HG02610 (cell line): ENCODE measurements around the gene UBE2E3.
"Not testable (repeated sequence)": the region's sequence is repeated elsewhere in the genome, so short reads cannot be mapped to it uniquely, and the experiment has no call there.

Experiments
- ATAC-seq: cut with Tn5 transposase; IDR thresholded peaks from one replicate; pipeline ENCODE4 v1.9.1; 2021; ENCODE audit warnings: mild to moderate bottlenecking, moderate library complexity; ENCODE audit not compliant: unreplicated experiment

Gene UBE2E3

DNA sequence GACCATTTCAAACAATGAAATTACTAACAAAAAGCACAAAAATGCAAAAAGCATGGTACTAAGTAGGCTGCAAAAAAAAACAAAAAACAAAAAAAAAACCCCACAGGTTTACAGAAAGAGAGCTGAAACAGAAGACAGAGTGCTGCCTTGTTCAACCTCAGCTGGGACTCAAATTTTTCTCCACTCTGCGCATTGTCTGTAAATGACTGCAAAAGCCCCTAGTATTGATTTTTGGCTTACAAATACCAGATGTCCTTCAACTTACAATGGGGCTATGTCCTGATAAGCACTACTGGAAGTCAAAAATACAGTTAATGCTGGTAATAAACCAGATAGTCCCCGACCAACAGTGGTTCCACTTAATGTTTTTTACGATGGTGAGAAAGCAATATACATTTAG lies 42.2 kb downstream of the UBE2E3 start:
- no peak for ATAC-seq

- no peak for ATAC-seq
These were observed 44.6 kb downstream of the UBE2E3 start for GRCh38 chr2:181025004-181025403.

DNA sequence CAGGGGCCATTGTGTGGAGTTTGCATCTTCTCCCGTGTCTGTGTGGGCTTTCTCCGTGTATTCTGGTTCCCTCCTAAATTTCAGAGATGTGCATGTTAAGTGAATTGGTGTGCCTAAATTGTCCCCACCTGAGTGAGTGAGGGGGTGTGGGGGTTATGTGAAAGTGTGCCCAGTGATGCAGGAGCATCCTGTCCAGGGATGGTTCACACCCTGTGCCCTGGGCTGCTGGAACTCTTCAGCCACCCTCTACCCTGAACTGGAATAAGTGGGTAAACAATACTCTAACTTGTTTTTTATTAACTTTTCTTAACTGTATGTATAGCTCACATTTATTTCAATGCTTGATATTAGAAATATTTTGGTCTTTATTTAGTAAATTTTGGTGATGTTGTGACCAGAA lies 56.0 kb downstream of the UBE2E3 start:
- ATAC-seq = peak; percentile 57

- ATAC-seq = peak; percentile 67
These were observed 56.6 kb downstream of the UBE2E3 start for GRCh38 chr2:181036848-181037603.

- no peak for ATAC-seq
These were observed 57.5 kb downstream of the UBE2E3 start for GRCh38 chr2:181037922-181038321.

DNA sequence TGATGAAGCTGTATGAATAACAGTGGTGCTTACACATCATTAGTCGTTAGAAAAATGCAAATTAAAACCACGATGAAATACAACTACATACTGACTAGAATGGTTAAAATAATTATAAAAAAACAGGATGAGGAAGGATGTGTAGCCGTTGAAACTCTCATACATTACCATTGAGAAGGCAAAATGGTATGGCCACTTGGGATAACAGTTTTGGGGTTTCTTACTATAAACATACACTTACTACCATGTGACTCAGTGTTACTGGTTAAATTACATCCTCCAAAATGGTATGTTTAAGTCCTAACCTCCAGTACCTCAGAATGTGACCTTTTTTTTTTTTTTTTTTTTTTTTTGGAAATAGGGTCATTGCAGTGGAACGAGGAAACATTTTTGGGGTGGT lies 58.4 kb downstream of the UBE2E3 start:
- ATAC-seq = no peak

- ATAC-seq = not testable (repeated sequence)
These were observed 60.4 kb downstream of the UBE2E3 start for GRCh38 chr2:181040839-181041238.

GRCh38 chr2:181041661-181042060 lies 61.3 kb downstream of the UBE2E3 start:
- peak; percentile 68 for ATAC-seq

GRCh38 chr2:181042706-181043105 lies 62.3 kb downstream of the UBE2E3 start:
- ATAC-seq = no peak

GRCh38 chr2:181046833-181047232 lies 66.4 kb downstream of the UBE2E3 start:
- peak; percentile 51 for ATAC-seq

- no peak for ATAC-seq
These were observed 67.4 kb downstream of the UBE2E3 start for GRCh38 chr2:181047829-181048228.

- peak; percentile 10 for ATAC-seq
These were observed 71.6 kb downstream of the UBE2E3 start for GRCh38 chr2:181051861-181052522.

- peak; percentile 63 for ATAC-seq
These were observed 72.1 kb downstream of the UBE2E3 start for GRCh38 chr2:181052523-181052891.

GRCh38 chr2:181054256-181054655 lies 73.9 kb downstream of the UBE2E3 start:
- no peak for ATAC-seq

- ATAC-seq = no peak
These were observed 74.4 kb downstream of the UBE2E3 start for GRCh38 chr2:181054843-181055242.

- ATAC-seq = peak; percentile 75
These were observed 78.2 kb downstream of the UBE2E3 start for GRCh38 chr2:181058378-181059269.

DNA sequence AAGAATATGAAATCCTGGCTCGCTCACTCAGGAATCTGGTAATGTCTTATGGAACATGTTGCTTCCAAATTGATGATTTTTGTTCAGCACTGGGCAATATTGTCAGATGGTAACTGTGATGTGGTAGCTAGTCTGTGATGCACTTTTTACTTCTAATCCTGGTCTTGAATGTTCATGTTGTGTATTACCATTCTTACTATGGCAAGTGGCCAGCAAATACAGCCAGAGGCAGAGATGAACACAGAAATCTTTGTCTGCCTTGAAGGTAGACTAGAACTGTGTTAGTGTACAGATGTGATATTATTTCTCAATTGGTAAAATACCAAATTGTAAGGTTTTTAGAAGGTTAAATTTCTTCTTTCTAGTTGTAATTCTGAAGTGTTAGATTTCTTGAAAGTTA lies 83.3 kb downstream of the UBE2E3 start:
- no peak for ATAC-seq

DNA sequence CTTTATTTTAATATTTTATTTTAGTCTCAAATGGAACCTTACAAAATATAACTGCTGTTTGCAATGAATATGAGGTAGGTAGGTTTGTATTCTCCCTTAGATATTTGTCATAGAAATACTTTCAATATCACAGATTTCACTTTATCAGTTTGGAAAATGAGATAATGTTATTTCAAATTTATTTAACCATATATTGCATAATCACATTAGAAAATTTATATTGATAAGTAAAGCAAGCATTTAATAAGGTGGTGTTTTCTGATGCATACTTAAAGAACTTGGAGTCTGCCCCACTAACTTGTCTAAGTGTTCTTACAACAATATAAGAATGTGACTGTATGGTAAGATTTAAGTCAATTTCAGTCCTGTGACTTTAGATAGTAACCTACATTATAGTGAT lies 85.1 kb downstream of the UBE2E3 start:
- no peak for ATAC-seq

- no peak for ATAC-seq
These were observed 85.9 kb downstream of the UBE2E3 start for GRCh38 chr2:181066333-181066732.

DNA sequence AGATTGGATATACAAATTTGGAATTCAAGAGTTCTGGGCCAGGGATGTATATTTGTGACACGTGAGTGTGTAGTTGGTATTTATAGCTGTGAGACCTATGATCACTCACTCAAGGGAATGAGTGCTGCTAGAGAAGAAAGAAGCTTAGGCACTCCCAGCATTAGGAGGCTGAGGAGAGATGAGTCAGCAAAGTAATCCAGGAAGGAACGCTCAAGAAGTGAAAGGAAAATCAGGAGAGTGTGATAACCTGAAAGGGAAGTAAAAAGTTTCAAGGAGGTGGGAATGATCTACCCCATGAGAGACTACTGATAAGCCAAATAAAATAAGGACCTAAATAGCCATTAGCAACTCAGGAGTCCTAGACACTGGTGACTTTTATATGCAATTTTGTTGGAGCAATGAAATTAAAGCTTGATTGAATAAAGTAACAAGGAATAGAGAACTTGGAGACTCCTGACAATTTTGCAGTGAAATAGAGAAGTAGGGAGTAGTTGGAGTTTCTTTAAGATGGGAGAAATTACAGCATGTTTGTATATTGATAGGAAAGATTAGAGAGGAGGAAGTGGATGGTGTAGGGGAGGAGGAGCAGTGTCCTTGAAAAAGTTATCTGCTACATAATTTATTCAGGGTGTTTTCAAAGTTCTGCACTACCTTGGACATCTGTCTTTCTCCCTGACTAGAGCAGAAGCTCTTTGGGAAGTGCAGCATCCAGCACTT lies 89.9 kb downstream of the UBE2E3 start:
- no peak for ATAC-seq

GRCh38 chr2:181070836-181071200 lies 90.4 kb downstream of the UBE2E3 start:
- no peak for ATAC-seq
